ENCODE results near the gene SMOC2. TPM values are rescaled to one million over a fixed set of nuclear protein-coding genes. Genes with fewer than 3 reads are reported as not detected.
"Not testable (repeated sequence)": the region's sequence is repeated elsewhere in the genome, so short reads cannot be mapped to it uniquely, and the experiment has no call there.

Gene SMOC2
- total RNA-seq, 4 donors from 2014 or later, result 45.8 to 382 (median 160) TPM

DNA sequence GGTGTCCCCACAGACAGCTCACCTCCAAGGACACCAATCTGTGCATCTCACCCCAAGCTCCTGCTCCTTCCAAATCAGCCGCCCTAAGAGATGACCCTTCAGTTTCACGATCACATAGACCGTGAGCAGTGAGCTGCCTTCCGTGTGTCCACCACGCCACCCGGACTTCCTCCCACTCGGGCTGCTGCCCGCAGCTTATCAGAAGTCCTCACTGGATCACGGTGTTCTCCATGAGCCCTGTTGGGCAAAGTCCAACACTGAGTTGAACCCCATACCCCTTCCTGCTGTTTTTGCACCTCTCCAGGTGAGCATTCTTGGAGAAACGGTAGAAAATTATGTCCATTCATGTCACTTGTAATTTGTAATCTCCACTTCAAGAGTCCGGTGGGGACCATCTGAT, 234.4 kb downstream of the SMOC2 start:
- Histone ChIP-seq H3K9me3 (no peaks in the 10 kb centered on the region), H3K4me3 (no peak overlapping the region), H3K27ac (no peak overlapping the region), H3K4me1 (no peaks in the 10 kb centered on the region), H3K36me3 (no peaks in the 10 kb centered on the region), H3K27me3 (no peaks in the 10 kb centered on the region)
- ATAC-seq, result no peak
- TF ChIP-seq POLR2AphosphoS5 (IDR thresholded peaks at IDR 0.05) (no peak), POLR2A (IDR thresholded peaks at IDR 0.05) (no peak), EP300 (IDR thresholded peaks at IDR 0.05) (no peak)
- TF ChIP-seq, protein P1, sequence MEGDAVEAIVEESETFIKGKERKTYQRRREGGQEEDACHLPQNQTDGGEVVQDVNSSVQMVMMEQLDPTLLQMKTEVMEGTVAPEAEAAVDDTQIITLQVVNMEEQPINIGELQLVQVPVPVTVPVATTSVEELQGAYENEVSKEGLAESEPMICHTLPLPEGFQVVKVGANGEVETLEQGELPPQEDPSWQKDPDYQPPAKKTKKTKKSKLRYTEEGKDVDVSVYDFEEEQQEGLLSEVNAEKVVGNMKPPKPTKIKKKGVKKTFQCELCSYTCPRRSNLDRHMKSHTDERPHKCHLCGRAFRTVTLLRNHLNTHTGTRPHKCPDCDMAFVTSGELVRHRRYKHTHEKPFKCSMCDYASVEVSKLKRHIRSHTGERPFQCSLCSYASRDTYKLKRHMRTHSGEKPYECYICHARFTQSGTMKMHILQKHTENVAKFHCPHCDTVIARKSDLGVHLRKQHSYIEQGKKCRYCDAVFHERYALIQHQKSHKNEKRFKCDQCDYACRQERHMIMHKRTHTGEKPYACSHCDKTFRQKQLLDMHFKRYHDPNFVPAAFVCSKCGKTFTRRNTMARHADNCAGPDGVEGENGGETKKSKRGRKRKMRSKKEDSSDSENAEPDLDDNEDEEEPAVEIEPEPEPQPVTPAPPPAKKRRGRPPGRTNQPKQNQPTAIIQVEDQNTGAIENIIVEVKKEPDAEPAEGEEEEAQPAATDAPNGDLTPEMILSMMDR (IDR thresholded peaks at IDR 0.05), result no peak
- WGBS, 2 donors (ENCODE audit: low coverage in 1 of 2), result 69 to 84% methylated on average over 2 to 9 of the region's 11 CpGs

DNA sequence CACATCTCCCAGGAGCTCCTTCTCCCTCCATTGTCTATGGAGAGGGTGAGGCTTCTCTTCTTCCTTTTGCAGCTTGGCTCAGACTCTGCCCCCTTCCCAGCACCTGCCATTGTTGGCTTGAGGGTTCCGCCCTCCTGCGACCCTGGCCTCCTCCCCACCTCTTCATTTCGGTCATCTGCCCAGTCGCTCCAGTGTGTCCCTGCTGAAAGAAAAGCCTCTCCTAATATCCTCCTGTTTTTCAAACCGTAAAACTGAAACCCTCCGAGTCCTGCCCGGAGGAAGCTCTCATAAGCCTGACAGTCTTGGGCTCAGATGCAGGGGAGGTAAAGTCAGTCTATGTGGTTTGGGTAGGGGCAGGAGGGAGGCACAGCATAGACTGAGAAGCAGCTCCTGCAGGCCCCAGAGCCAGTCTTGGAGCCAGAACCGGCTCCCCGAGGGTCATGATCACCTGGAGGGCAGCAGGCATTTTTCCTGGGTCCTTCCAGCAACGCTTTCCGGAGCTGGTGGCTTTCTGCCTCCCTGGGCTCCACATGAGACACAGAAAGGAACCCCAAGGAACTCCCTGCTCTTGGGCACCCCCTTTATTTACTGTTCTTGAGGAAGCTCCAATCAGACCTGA, 235.1 kb downstream of the SMOC2 start:
- Histone ChIP-seq H3K9me3 (no peaks in the 10 kb centered on the region), H3K27ac (no peak overlapping the region), H3K4me3 (no peak overlapping the region), H3K36me3 (no peaks in the 10 kb centered on the region), H3K27me3 (no peaks in the 10 kb centered on the region), H3K4me1 (no peaks in the 10 kb centered on the region)
- no peak for ATAC-seq
- TF ChIP-seq EP300 (IDR thresholded peaks at IDR 0.05), result no peak
- 97% methylated on average over 6 of the region's 11 CpGs; no CpG with 5 or more reads in 1 of the 2 donors for WGBS, 2 donors (ENCODE audit: low coverage in 1 of 2)

DNA sequence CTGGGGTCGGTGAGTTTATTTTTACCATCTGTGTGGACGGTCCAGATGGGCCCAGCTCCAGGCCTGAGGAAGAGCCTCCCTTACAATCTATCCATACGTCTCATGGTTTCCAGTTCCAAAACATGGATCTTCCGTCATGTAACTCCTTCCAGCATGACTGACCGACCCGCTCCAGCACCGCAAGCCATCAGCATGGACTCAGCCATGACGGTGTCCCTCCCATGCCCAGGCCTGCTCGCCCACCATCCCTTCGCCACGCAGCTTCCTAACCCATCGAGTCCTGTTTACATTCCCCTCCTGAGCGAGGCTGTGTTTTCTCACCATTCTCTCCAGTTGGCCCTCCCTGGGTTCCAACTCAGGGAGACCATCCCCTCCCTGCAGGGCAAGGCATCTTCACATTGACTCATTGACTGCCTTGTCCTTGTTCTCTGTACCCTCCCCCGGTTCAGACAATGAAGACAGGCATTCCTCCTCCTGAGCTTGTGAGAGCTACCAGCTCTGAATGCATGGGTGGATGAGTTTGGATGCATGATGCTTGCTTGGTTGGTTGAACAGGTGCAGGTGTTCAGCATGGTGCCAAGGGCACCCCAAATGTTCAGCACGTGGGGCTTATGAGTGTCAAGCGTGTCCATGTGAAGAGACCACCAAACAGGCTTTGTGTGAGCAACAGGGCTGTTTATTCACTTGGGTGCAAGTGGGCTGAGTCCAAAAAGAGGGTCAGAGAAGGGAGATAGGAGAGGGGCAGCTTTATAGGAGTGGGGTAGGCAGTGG, 235.8 kb downstream of the SMOC2 start:
- no peak for TF ChIP-seq POLR2AphosphoS5 (IDR thresholded peaks at IDR 0.05)
- TF ChIP-seq POLR2A (IDR thresholded peaks at IDR 0.05), result no peak
- TF ChIP-seq, protein P1 (IDR thresholded peaks at IDR 0.05), result no peak
- TF ChIP-seq EP300 (IDR thresholded peaks at IDR 0.05), result no peak
- Histone ChIP-seq H3K27ac (no peak overlapping the region), H3K27me3 (no peaks in the 10 kb centered on the region), H3K9me3 (no peaks in the 10 kb centered on the region), H3K4me3 (no peak overlapping the region), H3K36me3 (no peaks in the 10 kb centered on the region), H3K4me1 (no peaks in the 10 kb centered on the region)
- no peak for ATAC-seq
- WGBS, 2 donors (ENCODE audit: low coverage in 1 of 2), result 75 to 80% methylated on average over 6 to 15 of the region's 16 CpGs

DNA sequence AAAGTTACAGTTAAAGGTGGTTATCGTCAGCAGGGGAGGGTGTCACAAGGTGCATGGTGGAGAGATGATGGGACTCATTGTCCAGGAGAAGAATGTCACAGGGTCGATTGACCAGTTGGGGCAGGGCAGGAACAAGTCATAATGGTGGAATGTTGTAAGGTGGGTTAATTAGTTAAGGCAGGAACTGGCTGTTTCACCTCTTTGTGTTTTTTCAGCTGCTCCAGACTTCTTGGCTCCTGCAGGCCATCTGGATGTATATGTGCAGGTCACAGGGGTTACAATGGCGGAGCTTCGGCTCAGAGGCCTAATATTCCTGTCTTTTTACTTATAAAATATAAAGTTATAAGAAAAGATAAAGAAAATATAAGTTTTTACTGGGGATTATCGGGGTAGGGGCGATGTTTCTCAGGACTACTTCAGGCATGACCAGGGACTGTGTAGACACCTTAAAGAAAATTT, 236.4 kb downstream of the SMOC2 start:
- H3K4me1 ChIP-seq, H3K27me3 ChIP-seq: not testable (repeated sequence)
- 80 to 81% methylated on average over 6 of the region's 6 CpGs for WGBS, 2 donors (ENCODE audit: low coverage in 1 of 2)

DNA sequence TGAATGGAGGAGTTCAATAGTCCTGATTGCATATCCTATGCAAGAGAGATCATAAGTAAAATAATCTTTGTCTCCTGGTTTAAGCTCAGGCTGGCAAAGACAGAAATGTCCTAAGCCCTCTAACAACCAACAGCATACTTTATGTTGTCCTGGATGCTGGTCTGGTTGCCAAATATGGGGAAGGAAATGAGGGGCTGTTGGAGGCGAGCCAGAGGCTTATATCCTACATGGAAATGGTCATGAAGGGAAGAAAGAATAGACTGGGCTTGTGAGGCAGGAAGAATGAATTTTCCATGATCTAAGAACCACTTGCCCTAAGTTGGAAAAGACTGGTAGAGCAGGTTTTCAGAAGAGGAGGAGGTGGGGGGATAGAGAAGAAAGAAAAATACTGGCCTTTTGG, 237.1 kb downstream of the SMOC2 start:
- TF ChIP-seq, protein P1 (IDR thresholded peaks at IDR 0.05), result no peak
- TF ChIP-seq EP300 (IDR thresholded peaks at IDR 0.05) (no peak), POLR2AphosphoS5 (IDR thresholded peaks at IDR 0.05) (no peak), POLR2A (IDR thresholded peaks at IDR 0.05) (no peak)
- H3K27me3 ChIP-seq, result no peaks in the 10 kb centered on the region
- no peak overlapping the region for H3K4me3 ChIP-seq
- WGBS, 2 donors (ENCODE audit: low coverage in 1 of 2), result 33% methylated on average over 1 of the region's 1 CpG; no CpG with 5 or more reads in 1 of the 2 donors
- no peaks in the 10 kb centered on the region for H3K4me1 ChIP-seq
- H3K36me3 ChIP-seq, result no peaks in the 10 kb centered on the region
- no peak for ATAC-seq
- no peaks in the 10 kb centered on the region for H3K9me3 ChIP-seq
- no peak overlapping the region for H3K27ac ChIP-seq

More for the DNA sequence above, 236.4 kb downstream of the SMOC2 start:
- ATAC-seq, H3K27ac ChIP-seq, H3K9me3 ChIP-seq, H3K4me3 ChIP-seq, H3K36me3 ChIP-seq: not testable (repeated sequence)

DNA sequence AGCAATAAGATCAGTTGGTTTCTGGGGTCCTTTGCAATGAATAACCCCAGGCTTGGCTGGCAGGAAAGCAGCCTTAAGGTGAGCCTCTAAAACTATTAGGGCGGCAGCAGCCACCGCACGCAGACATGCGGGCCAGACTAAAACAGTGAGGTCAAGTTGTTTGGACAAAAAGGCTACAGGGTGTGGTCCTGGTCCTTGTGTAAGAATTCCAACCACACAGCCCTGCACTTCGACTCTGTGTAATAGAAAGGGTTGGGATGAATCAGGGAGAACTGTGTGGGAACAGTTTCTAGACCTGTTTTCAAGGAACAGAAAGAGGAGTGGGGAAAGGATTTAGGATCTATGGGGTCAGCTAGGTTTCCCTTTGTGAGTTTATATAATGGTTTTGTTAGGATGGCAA, 237.6 kb downstream of the SMOC2 start:
- ATAC-seq, result no peak
- Histone ChIP-seq H3K36me3 (no peaks in the 10 kb centered on the region), H3K4me1 (no peaks in the 10 kb centered on the region), H3K9me3 (no peaks in the 10 kb centered on the region), H3K27me3 (no peaks in the 10 kb centered on the region), H3K27ac (no peak overlapping the region), H3K4me3 (no peak overlapping the region)
- TF ChIP-seq, protein P1 (IDR thresholded peaks at IDR 0.05), result no peak
- no peak for TF ChIP-seq POLR2AphosphoS5 (IDR thresholded peaks at IDR 0.05)
- TF ChIP-seq POLR2A (IDR thresholded peaks at IDR 0.05), result no peak
- TF ChIP-seq EP300 (IDR thresholded peaks at IDR 0.05), result no peak
- WGBS, 2 donors (ENCODE audit: low coverage in 1 of 2), result 36 to 67% methylated on average over 2 to 5 of the region's 5 CpGs
